Measurements from ENCODE around the gene MAML2. TPM values are rescaled to one million over a fixed set of nuclear protein-coding genes. Genes with fewer than 3 reads are reported as not detected.

The MAML2 gene
- total RNA-seq, 4 donors from 2014 or later: 19.0 to 36.4 (median 31.4) TPM

DNA sequence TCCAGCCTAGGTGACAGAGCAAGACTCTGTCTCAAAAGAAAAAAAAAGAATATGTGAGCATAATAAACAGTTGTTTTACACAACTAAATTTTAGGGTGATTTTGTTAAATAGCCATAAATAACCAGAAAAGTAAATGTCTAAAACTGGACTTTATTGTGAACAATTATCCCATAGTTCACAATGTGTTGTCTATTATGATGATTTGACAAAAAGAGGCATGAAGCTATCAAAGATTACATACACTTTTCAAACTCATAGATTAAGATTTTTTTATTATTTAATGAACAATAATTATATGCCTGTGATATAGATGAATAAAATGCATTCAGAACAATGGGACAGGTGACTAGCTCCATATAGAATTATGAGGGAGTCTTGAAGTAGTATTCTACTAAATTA lies 392.1 kb downstream of the MAML2 start:
- TF ChIP-seq POLR2A (IDR thresholded peaks at IDR 0.05): no peak
- TF ChIP-seq, protein P1, sequence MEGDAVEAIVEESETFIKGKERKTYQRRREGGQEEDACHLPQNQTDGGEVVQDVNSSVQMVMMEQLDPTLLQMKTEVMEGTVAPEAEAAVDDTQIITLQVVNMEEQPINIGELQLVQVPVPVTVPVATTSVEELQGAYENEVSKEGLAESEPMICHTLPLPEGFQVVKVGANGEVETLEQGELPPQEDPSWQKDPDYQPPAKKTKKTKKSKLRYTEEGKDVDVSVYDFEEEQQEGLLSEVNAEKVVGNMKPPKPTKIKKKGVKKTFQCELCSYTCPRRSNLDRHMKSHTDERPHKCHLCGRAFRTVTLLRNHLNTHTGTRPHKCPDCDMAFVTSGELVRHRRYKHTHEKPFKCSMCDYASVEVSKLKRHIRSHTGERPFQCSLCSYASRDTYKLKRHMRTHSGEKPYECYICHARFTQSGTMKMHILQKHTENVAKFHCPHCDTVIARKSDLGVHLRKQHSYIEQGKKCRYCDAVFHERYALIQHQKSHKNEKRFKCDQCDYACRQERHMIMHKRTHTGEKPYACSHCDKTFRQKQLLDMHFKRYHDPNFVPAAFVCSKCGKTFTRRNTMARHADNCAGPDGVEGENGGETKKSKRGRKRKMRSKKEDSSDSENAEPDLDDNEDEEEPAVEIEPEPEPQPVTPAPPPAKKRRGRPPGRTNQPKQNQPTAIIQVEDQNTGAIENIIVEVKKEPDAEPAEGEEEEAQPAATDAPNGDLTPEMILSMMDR (IDR thresholded peaks at IDR 0.05): no peak
- no peak for DNase-seq
- Histone ChIP-seq H3K4me3 (replicated peaks in 1 of 3) (no peak overlapping the region), H3K27me3 (no peaks in the 10 kb centered on the region), H3K27ac (no peak overlapping the region), H3K36me3 (no peaks in the 10 kb centered on the region), H3K9me3 (no peaks in the 10 kb centered on the region), H3K4me1 (no peaks in the 10 kb centered on the region)
- intact Hi-C loops (cut with DNase I): no loop called here

DNA sequence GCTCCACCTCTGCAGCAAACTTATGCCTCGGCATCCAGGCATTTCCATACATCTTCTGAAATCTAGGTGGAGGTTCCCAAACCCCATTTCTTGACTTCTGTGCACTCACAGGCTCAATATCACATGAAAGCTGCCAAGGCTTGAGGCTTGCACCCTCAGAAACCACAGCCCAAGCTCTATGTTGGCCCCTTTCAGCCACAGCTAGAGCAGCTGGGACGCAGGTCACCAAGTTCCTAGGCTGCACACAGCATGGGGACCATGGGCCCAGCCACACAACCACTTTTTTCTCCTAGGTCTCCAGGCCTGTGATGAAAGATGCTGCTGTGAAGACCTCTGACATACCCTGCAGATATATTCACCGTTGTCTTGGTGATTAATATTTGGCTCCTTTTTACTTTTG lies 394.4 kb downstream of the MAML2 start:
- no peak for DNase-seq
- no peaks in the 10 kb centered on the region for H3K4me1 ChIP-seq
- 87 to 99% methylated on average over 3 of the region's 3 CpGs for WGBS, 2 donors
- intact Hi-C loops (cut with DNase I): no loop called here
- H3K27ac ChIP-seq: no peak overlapping the region
- no peak for TF ChIP-seq POLR2A (IDR thresholded peaks at IDR 0.05)
- TF ChIP-seq, protein P1 (IDR thresholded peaks at IDR 0.05): no peak
- H3K4me3 ChIP-seq (replicated peaks in 1 of 3): no peak overlapping the region
- H3K27me3 ChIP-seq: no peaks in the 10 kb centered on the region
- no peaks in the 10 kb centered on the region for H3K36me3 ChIP-seq
- no peaks in the 10 kb centered on the region for H3K9me3 ChIP-seq

DNA sequence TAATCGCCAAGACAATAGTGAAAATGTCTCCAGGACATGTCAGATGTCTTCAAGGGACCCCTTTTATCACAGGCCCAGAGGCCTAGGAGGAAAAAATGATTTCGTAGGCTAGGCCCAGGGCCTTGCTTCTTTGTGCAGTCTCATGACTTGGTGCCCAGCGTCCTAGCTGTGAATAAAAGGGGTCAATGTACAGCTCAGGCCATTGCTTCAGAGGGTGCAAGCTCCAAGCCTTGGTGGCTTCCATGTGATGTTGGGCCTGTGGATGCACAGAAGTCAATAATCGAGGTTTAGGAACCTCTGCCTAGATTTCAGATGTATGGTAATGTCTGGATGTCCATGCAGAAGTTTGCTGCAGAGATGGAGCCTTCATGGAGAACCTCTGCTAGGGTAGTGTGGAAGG lies 398.4 kb downstream of the MAML2 start:
- Histone ChIP-seq H3K27me3 (no peaks in the 10 kb centered on the region), H3K4me3 (replicated peaks in 1 of 3) (no peak overlapping the region), H3K36me3 (no peaks in the 10 kb centered on the region), H3K9me3 (no peaks in the 10 kb centered on the region), H3K27ac (no peak overlapping the region), H3K4me1 (no peaks in the 10 kb centered on the region)
- 78 to 94% methylated on average over 4 of the region's 4 CpGs for WGBS, 2 donors
- intact Hi-C loops (cut with DNase I): no loop called here
- DNase-seq: no peak
- TF ChIP-seq, protein P1 (IDR thresholded peaks at IDR 0.05): no peak
- no peak for TF ChIP-seq POLR2A (IDR thresholded peaks at IDR 0.05)

DNA sequence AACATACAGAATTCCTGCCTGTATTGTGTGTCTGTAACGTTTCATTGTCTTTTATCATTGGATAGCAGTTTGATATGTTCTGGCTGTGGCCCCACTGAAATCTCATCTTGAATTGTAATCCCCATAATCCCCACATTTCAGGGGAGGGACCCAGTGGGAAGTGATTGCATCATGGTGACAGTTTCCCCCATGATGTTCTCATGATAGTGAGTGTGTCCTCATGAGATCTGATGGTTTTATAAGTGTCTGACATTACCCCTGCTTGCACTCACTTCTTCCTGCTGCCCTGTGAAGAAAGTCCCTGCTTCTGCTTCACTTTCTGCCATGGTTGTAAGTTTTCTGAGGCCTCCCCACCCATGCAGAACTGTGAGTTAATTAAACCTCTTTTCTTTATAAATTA lies 399.4 kb downstream of the MAML2 start:
- no peak for DNase-seq
- WGBS, 2 donors: 83 to 88% methylated on average over 1 of the region's 1 CpG
- H3K4me3 ChIP-seq (replicated peaks in 1 of 3): no peak overlapping the region
- H3K27ac ChIP-seq: no peak overlapping the region
- intact Hi-C loops (cut with DNase I): no loop called here
- no peaks in the 10 kb centered on the region for H3K36me3 ChIP-seq
- TF ChIP-seq POLR2A (IDR thresholded peaks at IDR 0.05): no peak
- TF ChIP-seq, protein P1 (IDR thresholded peaks at IDR 0.05): no peak
- no peaks in the 10 kb centered on the region for H3K27me3 ChIP-seq
- H3K4me1 ChIP-seq: no peaks in the 10 kb centered on the region
- H3K9me3 ChIP-seq: no peaks in the 10 kb centered on the region

DNA sequence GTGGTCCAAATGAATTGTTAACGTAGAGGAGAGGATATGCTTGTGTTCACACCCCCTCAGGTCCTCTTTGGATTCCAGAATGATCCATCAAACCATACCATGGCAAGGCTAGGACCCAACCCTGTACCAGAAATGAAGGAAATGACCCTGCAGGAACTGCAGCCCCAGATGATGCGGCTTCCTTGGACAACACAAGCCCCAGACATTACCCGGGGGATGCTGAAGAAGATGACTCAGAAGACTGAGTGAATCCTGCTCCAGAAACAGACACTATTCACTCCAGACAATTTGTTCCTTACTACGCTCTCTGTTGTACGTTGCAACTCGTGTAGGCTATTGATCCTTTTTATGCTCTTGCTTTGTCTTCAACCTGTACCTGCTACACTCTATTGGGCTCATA lies 403.9 kb downstream of the MAML2 start:
- Histone ChIP-seq H3K4me3 (replicated peaks in 1 of 3) (no peak overlapping the region), H3K36me3 (no peaks in the 10 kb centered on the region)
- TF ChIP-seq POLR2A (IDR thresholded peaks at IDR 0.05): no peak
- TF ChIP-seq, protein P1 (IDR thresholded peaks at IDR 0.05): no peak

More for the DNA sequence above, 403.9 kb downstream of the MAML2 start:
- intact Hi-C loops (cut with DNase I): no loop called here
- Histone ChIP-seq H3K27me3 (no peaks in the 10 kb centered on the region), H3K9me3 (no peaks in the 10 kb centered on the region), H3K4me1 (no peaks in the 10 kb centered on the region), H3K27ac (no peak overlapping the region)
- 89 to 92% methylated on average over 6 of the region's 6 CpGs for WGBS, 2 donors
- no peak for DNase-seq
